ENCODE measurements around the gene PPFIBP1. TPM values are rescaled to one million over a fixed set of nuclear protein-coding genes. Genes with fewer than 3 reads are reported as not detected.

PPFIBP1 gene
- total RNA-seq, 2 donors from 2014 or later: 63.9 to 67.5 TPM

GRCh38 chr12:27531896-27532295, 7.9 kb downstream of the PPFIBP1 start:
- Histone ChIP-seq H3K4me1 (peaks cover 23% of the 10 kb centered on the region), H3K36me3 (replicated peaks in 1 of 2; ENCODE audit: insufficient read depth in 1 of 2, low read depth in 2 of 2) (no peaks in the 10 kb centered on the region), H3K27ac (no peak overlapping the region), H3K9me3 (no peaks in the 10 kb centered on the region), H3K27me3 (no peaks in the 10 kb centered on the region), H3K4me3 (no peak overlapping the region)
- ATAC-seq (peak; percentile 27), DNase-seq (peak in 3 of 4 donors; percentile 21 to 49 (median 35))
- TF ChIP-seq POLR2A (IDR thresholded peaks at IDR 0.05) (no peak), CTCF (IDR thresholded peaks at IDR 0.05) (no peak)
- 52 to 59% methylated on average over 4 of the region's 4 CpGs for WGBS, 2 donors
- intact Hi-C loops (cut with DNase I): no loop called here

- ATAC-seq (no peak), DNase-seq (no peak)
- Histone ChIP-seq H3K27me3 (no peaks in the 10 kb centered on the region), H3K9me3 (no peaks in the 10 kb centered on the region), H3K4me3 (no peak overlapping the region), H3K36me3 (replicated peaks in 1 of 2; ENCODE audit: insufficient read depth in 1 of 2, low read depth in 2 of 2) (no peaks in the 10 kb centered on the region), H3K4me1 (peaks cover 35% of the 10 kb centered on the region), H3K27ac (no peak overlapping the region)
- TF ChIP-seq CTCF (IDR thresholded peaks at IDR 0.05) (no peak), POLR2A (IDR thresholded peaks at IDR 0.05) (no peak)
- 90 to 91% methylated on average over 6 of the region's 6 CpGs for WGBS, 2 donors
- intact Hi-C loops (cut with DNase I): no loop called here
These were observed 10.2 kb downstream of the PPFIBP1 start for GRCh38 chr12:27534060-27534764.

GRCh38 chr12:27534765-27535161, 10.8 kb downstream of the PPFIBP1 start:
- Histone ChIP-seq H3K36me3 (replicated peaks in 1 of 2; ENCODE audit: insufficient read depth in 1 of 2, low read depth in 2 of 2) (no peaks in the 10 kb centered on the region), H3K4me3 (no peak overlapping the region), H3K4me1 (peaks cover 38% of the 10 kb centered on the region), H3K27ac (no peak overlapping the region), H3K9me3 (no peaks in the 10 kb centered on the region), H3K27me3 (no peaks in the 10 kb centered on the region)
- 87 to 92% methylated on average over 1 of the region's 1 CpG for WGBS, 2 donors
- intact Hi-C loops (cut with DNase I): no loop called here
- ATAC-seq (no peak), DNase-seq (no peak)
- no peak for TF ChIP-seq CTCF (IDR thresholded peaks at IDR 0.05)
- TF ChIP-seq POLR2A (IDR thresholded peaks at IDR 0.05): no peak

- Histone ChIP-seq H3K27me3 (no peaks in the 10 kb centered on the region), H3K9me3 (no peaks in the 10 kb centered on the region), H3K36me3 (replicated peaks in 1 of 2; ENCODE audit: insufficient read depth in 1 of 2, low read depth in 2 of 2) (no peaks in the 10 kb centered on the region), H3K27ac (no peak overlapping the region), H3K4me1 (peaks cover 37% of the 10 kb centered on the region), H3K4me3 (no peak overlapping the region)
- 91 to 98% methylated on average over 6 of the region's 6 CpGs for WGBS, 2 donors
- DNase-seq (no peak), ATAC-seq (no peak)
- intact Hi-C loops (cut with DNase I): no loop called here
- TF ChIP-seq POLR2A (IDR thresholded peaks at IDR 0.05) (no peak), CTCF (IDR thresholded peaks at IDR 0.05) (no peak)
These were observed 11.3 kb downstream of the PPFIBP1 start for GRCh38 chr12:27535318-27535717.
